VCaP (cell line): Measurements from ENCODE around the gene RNLS.

Source experiments
- H3K27ac ChIP-seq: fragments of 450-650 bp; 2 replicates; pipeline ENCODE4 v1.5.1; 2017
- TF ChIP-seq, protein P1 (sequence below): fragments of 450-650 bp; conservative IDR thresholded peaks from 2 replicates; pipeline ENCODE4 v1.5.1; 2017; ENCODE audit warnings: mild to moderate bottlenecking, moderate library complexity

Gene RNLS

DNA sequence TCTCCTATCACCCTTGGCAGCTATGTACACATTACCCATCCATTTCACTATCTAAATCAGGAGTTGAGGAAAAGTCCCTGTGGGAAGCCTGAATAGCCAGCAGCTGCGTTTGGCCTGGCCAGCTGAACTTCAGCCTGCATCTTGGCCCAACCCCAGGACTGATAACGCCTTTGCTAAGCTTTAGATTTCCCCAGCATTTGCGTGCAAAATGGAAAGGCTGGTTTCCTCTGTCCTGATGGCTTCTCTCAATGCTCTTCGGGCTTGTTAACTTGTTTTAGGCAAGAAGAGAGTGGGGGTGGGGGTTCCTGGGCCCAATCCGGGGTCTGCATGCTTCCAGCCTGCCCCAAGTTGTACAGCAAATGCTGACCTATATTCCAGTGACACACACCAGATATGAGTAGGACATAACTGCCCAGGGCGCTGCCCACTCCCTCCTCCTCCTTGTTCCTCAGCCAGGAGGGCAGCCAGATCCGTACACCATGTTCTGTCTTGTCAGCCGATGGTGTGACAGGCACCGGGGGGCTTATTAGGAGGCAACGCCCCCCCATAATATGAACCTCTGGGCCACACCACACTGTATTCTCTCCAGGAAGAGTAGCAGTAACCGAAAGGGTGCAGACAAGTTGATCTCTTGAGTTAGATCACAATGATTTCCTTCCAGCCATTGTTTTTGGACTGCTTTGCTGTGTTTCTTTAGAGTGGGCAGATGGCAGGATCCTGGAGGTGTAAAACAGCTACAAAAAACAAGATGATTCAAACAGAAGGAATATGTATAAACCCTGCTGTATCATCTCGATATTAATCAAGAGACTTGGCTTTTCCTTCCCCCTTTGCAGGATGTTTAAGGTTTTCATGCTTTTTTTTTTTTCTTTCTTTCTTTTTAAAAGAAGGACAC, 339.0 kb downstream of the RNLS start:
- TF ChIP-seq, protein P1, sequence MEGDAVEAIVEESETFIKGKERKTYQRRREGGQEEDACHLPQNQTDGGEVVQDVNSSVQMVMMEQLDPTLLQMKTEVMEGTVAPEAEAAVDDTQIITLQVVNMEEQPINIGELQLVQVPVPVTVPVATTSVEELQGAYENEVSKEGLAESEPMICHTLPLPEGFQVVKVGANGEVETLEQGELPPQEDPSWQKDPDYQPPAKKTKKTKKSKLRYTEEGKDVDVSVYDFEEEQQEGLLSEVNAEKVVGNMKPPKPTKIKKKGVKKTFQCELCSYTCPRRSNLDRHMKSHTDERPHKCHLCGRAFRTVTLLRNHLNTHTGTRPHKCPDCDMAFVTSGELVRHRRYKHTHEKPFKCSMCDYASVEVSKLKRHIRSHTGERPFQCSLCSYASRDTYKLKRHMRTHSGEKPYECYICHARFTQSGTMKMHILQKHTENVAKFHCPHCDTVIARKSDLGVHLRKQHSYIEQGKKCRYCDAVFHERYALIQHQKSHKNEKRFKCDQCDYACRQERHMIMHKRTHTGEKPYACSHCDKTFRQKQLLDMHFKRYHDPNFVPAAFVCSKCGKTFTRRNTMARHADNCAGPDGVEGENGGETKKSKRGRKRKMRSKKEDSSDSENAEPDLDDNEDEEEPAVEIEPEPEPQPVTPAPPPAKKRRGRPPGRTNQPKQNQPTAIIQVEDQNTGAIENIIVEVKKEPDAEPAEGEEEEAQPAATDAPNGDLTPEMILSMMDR: no peak
- no peak overlapping the region for H3K27ac ChIP-seq

DNA sequence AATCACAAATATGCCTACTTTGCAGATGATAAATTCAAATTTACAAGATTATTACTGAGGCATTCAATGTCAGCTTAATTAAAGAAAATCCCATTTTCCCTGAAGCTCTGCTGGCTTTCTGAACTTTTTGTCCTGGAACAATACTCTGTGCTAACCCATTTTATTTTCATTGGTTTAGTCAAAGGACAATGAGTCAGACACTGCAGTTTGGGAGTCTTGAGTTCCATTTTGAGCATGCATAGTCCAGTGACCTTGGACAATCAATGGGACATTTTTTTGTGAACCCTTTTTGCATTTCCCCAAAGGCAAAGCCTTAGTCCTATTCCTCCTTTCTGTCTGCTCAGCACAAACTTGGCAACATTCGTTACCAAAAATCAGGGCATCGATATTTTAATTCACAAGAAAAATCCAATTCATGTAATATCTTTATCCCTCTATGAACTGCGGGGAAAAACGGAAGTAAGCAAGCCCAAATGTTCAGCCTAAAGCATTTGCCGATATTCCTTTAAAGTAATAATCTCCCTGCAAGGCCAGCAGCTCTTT, 339.8 kb downstream of the RNLS start:
- TF ChIP-seq, protein P1: no peak
- H3K27ac ChIP-seq: no peak overlapping the region

DNA sequence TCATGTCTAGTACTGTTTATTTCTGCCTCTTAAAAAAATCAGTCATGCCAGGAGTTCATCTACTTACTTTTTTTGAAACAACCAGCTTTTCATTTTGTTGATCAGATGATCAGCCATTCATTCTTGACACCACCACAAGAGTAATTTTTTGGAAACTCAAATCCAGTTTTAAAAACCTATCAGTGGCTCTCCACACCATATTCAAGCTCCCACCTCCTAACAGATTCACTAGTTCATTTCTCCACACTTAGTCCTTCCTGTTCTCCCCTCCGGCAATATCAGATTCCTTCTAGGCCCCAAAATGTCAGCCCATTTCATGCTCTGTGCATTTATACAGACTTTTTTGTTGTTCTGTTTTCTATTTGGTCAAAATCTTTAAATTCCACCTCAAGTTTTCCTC, 341.6 kb downstream of the RNLS start:
- H3K27ac ChIP-seq: no peak overlapping the region
- TF ChIP-seq, protein P1: no peak

DNA sequence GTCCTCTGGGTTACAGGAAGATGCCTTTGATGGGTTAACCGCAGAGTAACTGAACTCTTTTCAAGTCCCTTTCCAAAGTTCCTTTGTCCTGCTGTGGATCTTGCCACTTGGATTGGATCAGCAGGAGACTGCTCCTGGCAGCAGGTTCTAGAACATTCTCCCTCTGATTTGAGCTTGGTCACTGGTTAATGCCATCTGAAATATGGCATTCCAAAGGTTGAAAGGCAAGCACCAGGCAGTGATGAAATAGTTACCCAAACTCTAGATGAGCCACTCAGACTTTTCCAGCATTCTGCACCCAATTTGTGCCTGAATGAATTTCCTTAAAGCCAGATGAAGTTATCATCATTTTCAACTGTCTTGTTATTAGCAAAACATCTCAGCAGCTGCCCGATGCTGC, 343.9 kb downstream of the RNLS start:
- TF ChIP-seq, protein P1: no peak
- H3K27ac ChIP-seq: no peak overlapping the region

DNA sequence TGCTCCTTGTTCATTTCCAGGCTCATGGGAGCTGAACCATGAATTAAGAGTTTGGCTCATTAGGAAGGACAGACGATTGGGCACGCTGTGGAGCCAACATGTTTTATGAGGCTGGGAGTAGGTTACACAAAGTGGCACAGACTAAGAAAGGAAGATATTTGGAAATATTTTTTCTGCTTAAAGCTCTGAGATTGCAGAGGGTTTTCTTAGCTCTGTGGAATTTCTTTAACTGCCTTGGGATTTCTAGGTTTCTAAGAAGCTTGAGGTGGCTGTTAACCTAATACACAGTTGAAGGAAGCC, 344.6 kb downstream of the RNLS start:
- no peak overlapping the region for H3K27ac ChIP-seq

DNA sequence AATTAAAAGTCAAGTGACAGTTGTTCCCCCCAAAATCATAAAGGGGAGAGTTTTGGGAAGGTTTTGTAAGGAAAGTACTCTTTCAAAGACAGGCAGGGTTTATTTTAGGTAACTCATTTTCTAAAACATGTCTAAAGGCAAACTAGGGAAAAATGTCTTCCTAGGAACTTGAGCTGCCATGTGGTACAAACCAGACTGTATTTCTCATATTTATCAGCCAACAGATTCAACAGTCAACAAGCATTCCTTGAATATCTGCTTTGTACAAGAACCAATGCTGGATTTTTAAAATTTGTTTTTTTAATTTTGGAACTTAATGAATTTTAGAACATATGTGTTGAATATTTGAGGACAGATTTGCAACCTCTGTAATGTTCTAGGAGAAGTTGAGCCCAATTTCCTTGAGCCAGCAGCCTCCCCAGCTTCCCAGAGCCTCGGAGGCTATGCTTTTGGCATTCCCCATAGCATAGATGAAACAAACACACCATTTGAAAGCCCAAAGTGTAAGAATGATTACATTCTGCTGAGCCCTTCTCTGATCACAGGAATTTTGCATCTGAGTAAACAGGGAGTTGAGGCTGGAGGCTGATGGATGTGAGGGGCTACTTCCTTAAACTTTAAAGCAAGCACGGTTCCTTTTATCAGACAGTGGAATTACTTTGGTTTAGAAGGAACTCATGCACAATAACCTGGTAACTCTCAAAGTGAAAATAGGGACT, 345.1 kb downstream of the RNLS start:
- TF ChIP-seq, protein P1: no peak
- H3K27ac ChIP-seq: no peak overlapping the region

More for the DNA sequence above, 344.6 kb downstream of the RNLS start:
- TF ChIP-seq, protein P1: no peak

DNA sequence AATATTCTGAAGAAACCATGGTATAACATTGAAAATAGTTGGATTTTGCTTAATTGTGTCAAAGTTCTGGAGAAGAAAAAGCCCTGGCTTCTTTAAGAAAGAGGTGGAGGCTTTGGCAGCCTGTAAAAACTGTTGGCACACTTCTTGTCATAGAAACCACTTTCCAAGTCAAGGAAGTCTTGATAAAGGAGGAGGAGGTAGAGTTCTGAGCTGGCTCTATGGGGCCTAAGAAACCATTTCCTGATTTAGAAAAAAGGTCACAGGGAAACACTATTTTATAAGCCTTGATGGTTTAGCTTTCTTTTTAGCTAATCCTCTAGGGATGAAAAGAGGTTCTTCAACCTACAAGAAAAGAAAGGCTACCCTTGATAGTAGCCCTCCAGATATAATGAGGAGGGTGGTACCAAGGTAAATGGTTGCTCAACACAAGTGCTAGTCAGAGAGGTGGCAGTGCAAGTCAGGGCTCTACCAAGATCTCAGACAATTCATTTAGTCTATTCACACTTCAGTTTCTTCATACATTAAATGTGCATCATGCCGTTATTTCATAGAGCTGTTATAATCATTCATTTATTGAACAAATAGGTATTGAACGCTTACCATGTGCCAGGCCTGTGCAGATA, 346.9 kb downstream of the RNLS start:
- H3K27ac ChIP-seq: no peak overlapping the region
- TF ChIP-seq, protein P1: no peak
